DOHH2 (cell line): ENCODE data around the gene ARID1A.

Source experiments
- CTCF ChIP-seq: fragments of 200-600 bp; sonication (generic); IDR thresholded peaks from one replicate; pipeline ENCODE4 v1.5.1; 2014; ENCODE audit warnings: antibody characterized with exemption, mild to moderate bottlenecking, low read depth, low read length; ENCODE audit not compliant: poor library complexity, severe bottlenecking
- EZH2phosphoT487 ChIP-seq: fragments of 200-600 bp; sonication (generic); IDR thresholded peaks from 2 replicates; pipeline ENCODE4 v1.6.1; 2017; ENCODE audit warnings: borderline replicate concordance, mild to moderate bottlenecking, antibody characterized with exemption, low read length, moderate library complexity, mixed read lengths

GRCh38 chr1:26706315-26706714 lies 10.5 kb downstream of the ARID1A start:
- TF ChIP-seq CTCF (no peak), EZH2phosphoT487 (no peak)
